Activated B cell treated with CpG ODN at 0.5 μM for 24 hours (primary cell): ENCODE measurements around the gene ADAMTS20. TPM values are rescaled to one million over a fixed set of nuclear protein-coding genes. Genes with fewer than 3 reads are reported as not detected.

ENCODE experiments used
- ATAC-seq: fragments of 200-7000 bp; cut with Tn5 transposase; one replicate; pipeline ENCODE4 v1.10.0; 2021; ENCODE audit warnings: low read depth, mild to moderate bottlenecking, moderate library complexity
- CTCF ChIA-PET: fragments of 350-600 bp; sonication (Branson Sonifier 250); formaldehyde crosslinking; loops from one replicate; lab custom pipeline; 2021; ENCODE audit warnings: antibody characterized with exemption; lab: Charles Lee
- POLR2A ChIA-PET: fragments of 350-600 bp; sonication (Branson Sonifier 250); formaldehyde crosslinking; loops from one replicate; lab custom pipeline; 2021; ENCODE audit warnings: antibody characterized with exemption; lab: Charles Lee
- DNase-seq: peaks from one replicate; pipeline ENCODE4 v3.0.0; 2022
- H3K27ac Mint-ChIP-seq: one replicate; pipeline ENCODE4 v1.8.0; 2020; ENCODE audit warnings: mixed read lengths
- H3K27me3 Mint-ChIP-seq: one replicate; pipeline ENCODE4 v1.8.0; 2021; ENCODE audit warnings: mixed read lengths
- H3K36me3 Mint-ChIP-seq: one replicate; pipeline ENCODE4 v1.8.0; 2021; ENCODE audit warnings: low read depth, mixed read lengths
- H3K4me1 Mint-ChIP-seq: one replicate; pipeline ENCODE4 v1.8.0; 2021; ENCODE audit warnings: mixed read lengths
- H3K4me3 Mint-ChIP-seq: one replicate; pipeline ENCODE4 v1.8.0; 2020; ENCODE audit warnings: mild to moderate bottlenecking, mixed read lengths
- H3K9me3 Mint-ChIP-seq: one replicate; pipeline ENCODE4 v1.8.0; 2020; ENCODE audit warnings: mixed read lengths
- intact Hi-C: fragments of 100-400 bp; cut with micrococcal nuclease; formaldehyde crosslinking; loops from one replicate; pipeline ENCODE4 v1.15.1; 2024
- total RNA-seq: library from RNA; stranded (reverse); gene quantifications from 2 replicates; pipeline ENCODE4 v1.2.3, GENCODE V29; 2022
- TF ChIP-seq, protein P1 (sequence below): fragments of 200-600 bp; IDR thresholded peaks from one replicate; pipeline ENCODE4 v1.8.0; 2022; ENCODE audit warnings: antibody characterized with exemption, mild to moderate bottlenecking

The ADAMTS20 gene
- total RNA-seq, 1 donor from 2014 or later = not detected

DNA sequence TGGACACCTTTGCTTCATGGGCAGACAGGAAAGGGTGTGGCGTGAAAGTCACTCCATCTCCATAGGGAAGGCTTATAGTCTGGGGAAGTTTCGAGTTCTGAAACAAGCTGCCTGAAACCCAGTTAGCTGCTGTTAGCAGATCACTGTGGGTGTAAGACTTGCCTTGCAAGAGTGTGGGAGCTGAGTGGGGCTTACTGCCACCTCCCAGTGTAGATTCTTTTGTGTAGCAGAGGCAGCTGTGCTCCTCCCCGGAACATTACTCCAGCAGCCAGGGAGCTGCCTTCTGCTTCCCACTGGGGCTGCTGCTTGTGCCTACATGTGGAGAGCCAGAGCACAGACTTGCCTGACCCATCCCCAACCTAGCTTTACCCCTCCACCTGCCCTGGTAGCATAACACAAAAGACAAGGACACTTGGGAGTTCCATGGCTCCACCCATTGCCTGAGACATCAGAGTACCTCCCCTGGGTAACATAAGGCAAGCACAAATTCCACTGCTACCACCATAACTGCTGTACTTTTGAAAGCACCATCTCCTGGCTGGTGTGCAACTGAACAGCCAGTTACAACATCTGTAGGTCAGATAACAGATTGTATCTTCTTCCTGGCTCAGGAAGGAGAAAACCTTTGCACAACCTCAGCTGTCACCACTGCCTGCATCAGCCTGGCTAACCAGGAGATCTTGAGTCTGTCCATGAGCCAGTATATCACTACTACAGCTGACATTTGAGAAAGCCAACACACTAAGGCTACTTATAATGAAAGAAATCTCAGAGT is 69.5 kb downstream of the ADAMTS20 start:
- DNase-seq (no peak), ATAC-seq (no peak)
- Mint-ChIP-seq H3K36me3 (no peaks in the 10 kb centered on the region), H3K27me3 (no peaks in the 10 kb centered on the region), H3K4me3 (no peak overlapping the region), H3K9me3 (peaks cover 2% of the 10 kb centered on the region), H3K27ac (no peak overlapping the region), H3K4me1 (no peaks in the 10 kb centered on the region)
- ChIA-PET CTCF (no interaction called here), POLR2A (no interaction called here)
- TF ChIP-seq, protein P1, sequence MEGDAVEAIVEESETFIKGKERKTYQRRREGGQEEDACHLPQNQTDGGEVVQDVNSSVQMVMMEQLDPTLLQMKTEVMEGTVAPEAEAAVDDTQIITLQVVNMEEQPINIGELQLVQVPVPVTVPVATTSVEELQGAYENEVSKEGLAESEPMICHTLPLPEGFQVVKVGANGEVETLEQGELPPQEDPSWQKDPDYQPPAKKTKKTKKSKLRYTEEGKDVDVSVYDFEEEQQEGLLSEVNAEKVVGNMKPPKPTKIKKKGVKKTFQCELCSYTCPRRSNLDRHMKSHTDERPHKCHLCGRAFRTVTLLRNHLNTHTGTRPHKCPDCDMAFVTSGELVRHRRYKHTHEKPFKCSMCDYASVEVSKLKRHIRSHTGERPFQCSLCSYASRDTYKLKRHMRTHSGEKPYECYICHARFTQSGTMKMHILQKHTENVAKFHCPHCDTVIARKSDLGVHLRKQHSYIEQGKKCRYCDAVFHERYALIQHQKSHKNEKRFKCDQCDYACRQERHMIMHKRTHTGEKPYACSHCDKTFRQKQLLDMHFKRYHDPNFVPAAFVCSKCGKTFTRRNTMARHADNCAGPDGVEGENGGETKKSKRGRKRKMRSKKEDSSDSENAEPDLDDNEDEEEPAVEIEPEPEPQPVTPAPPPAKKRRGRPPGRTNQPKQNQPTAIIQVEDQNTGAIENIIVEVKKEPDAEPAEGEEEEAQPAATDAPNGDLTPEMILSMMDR = no peak
- intact Hi-C loops = no loop called here

- ChIA-PET POLR2A (no interaction called here), CTCF (no interaction called here)
- no peak for DNase-seq
- H3K4me1 Mint-ChIP-seq = no peaks in the 10 kb centered on the region
- TF ChIP-seq, protein P1 = no peak
- no peak overlapping the region for H3K4me3 Mint-ChIP-seq
- intact Hi-C loops = no loop called here
- ATAC-seq = no peak
- H3K27me3 Mint-ChIP-seq = no peaks in the 10 kb centered on the region
- H3K9me3 Mint-ChIP-seq = peaks cover 2% of the 10 kb centered on the region
- no peaks in the 10 kb centered on the region for H3K36me3 Mint-ChIP-seq
- no peak overlapping the region for H3K27ac Mint-ChIP-seq
Observed at GRCh38 chr12:43480591-43480990, 71.4 kb downstream of the ADAMTS20 start.

DNA sequence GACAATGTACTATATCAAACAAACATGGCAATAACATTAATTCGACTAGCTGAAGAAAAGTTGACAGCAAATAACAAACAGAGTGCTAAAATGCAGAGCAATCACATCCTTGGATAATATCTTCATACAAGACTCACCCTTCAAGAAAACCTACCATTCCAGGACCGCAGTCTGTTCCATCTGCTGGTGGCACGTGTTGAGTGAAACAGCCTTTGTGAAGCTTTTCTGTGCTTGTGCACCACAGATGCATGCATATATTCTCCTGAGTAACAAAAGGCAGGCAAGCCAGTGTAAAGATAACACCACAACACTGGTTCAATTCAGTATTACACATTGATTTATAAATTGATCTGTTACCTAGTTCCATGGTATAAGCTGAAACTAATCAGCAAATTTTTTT is 89.3 kb downstream of the ADAMTS20 start:
- H3K36me3 Mint-ChIP-seq = no peaks in the 10 kb centered on the region
- H3K27ac Mint-ChIP-seq = no peak overlapping the region
- no peaks in the 10 kb centered on the region for H3K27me3 Mint-ChIP-seq
- DNase-seq = no peak
- no peak overlapping the region for H3K4me3 Mint-ChIP-seq
- no peak for ATAC-seq
- intact Hi-C loops = no loop called here
- ChIA-PET CTCF (no interaction called here), POLR2A (no interaction called here)
- no peaks in the 10 kb centered on the region for H3K9me3 Mint-ChIP-seq
- H3K4me1 Mint-ChIP-seq = no peaks in the 10 kb centered on the region
- TF ChIP-seq, protein P1 = no peak

DNA sequence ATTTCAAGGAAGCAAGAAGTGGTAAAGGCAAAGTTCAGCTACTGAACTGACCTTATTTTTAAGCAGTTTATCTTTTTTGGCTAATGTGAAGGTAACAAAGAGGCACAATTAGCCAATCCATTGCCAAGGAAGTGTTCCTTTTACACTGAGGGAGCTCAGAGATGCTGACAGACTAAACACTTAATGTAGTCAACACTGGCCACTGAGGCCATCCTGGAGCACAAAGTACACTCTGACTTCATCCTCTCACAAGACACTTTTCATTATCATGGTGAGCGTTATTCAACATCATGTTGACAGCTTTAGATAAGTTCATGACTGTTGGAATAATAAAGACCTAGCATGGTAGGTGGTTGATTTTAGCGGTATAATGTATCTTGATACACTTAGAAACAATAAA is 89.9 kb downstream of the ADAMTS20 start:
- no peak overlapping the region for H3K4me3 Mint-ChIP-seq
- peaks cover 2% of the 10 kb centered on the region for H3K9me3 Mint-ChIP-seq
- no peaks in the 10 kb centered on the region for H3K4me1 Mint-ChIP-seq
- H3K36me3 Mint-ChIP-seq = no peaks in the 10 kb centered on the region
- H3K27ac Mint-ChIP-seq = no peak overlapping the region
- ATAC-seq (no peak), DNase-seq (no peak)
- no peaks in the 10 kb centered on the region for H3K27me3 Mint-ChIP-seq
- CTCF ChIA-PET = no interaction called here
- intact Hi-C loops = no loop called here
- POLR2A ChIA-PET = no interaction called here
- TF ChIP-seq, protein P1 = no peak

GRCh38 chr12:43459285-43459684 is 92.7 kb downstream of the ADAMTS20 start:
- no peaks in the 10 kb centered on the region for H3K27me3 Mint-ChIP-seq
- H3K36me3 Mint-ChIP-seq = no peaks in the 10 kb centered on the region
- intact Hi-C loops = no loop called here
- TF ChIP-seq, protein P1 = no peak
- ATAC-seq (no peak), DNase-seq (no peak)
- H3K4me1 Mint-ChIP-seq = no peaks in the 10 kb centered on the region
- CTCF ChIA-PET = no interaction called here
- no peak overlapping the region for H3K4me3 Mint-ChIP-seq
- no peak overlapping the region for H3K27ac Mint-ChIP-seq
- peaks cover 9% of the 10 kb centered on the region for H3K9me3 Mint-ChIP-seq
- POLR2A ChIA-PET = no interaction called here
